GM18870 (cell line): ENCODE data around the gene ARL11.

ENCODE experiments used
- ATAC-seq: cut with Tn5 transposase; IDR thresholded peaks from one replicate; pipeline ENCODE4 v1.9.1; 2021; ENCODE audit warnings: moderate library complexity; ENCODE audit not compliant: unreplicated experiment

ARL11 gene

GRCh38 chr13:49646688-49647087 lies 18.4 kb downstream of the ARL11 start:
- ATAC-seq, result no peak

DNA sequence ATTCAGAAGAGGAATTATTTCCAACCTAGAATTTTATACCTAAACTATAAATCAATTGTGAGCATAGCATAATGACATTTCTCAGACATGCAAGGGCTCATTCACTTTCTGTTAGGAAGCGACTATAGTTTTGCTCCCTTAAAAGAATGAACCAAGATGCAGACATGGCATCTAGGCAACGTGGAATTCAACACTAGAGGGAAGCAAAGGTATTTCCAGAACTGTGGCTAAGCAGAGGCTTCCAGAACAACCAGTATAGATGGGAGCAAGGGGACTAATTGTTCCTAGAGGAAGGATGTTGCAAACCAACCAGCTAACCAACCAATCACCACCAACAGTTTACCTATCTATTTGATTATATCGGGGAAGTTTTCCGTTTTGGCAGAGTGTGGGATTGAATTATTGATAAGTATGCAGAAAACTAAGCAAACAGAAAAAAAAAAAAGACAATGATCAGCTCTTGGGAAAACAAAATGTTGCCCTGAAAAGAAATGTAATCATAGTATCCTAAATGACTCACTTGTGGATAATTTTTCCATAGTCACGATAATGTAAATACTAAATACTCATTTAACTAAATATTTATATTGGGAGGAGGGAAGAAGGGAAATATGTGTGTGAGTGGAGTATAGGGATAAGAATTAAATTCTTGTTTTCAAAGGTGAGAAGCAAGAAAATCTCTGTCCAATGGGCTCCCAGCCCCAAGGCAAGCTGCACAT lies 21.1 kb downstream of the ARL11 start:
- ATAC-seq, result no peak

GRCh38 chr13:49649963-49650312 lies 21.6 kb downstream of the ARL11 start:
- ATAC-seq, result no peak

- ATAC-seq, result no peak
Observed at GRCh38 chr13:49651570-49652354, 23.5 kb downstream of the ARL11 start.

DNA sequence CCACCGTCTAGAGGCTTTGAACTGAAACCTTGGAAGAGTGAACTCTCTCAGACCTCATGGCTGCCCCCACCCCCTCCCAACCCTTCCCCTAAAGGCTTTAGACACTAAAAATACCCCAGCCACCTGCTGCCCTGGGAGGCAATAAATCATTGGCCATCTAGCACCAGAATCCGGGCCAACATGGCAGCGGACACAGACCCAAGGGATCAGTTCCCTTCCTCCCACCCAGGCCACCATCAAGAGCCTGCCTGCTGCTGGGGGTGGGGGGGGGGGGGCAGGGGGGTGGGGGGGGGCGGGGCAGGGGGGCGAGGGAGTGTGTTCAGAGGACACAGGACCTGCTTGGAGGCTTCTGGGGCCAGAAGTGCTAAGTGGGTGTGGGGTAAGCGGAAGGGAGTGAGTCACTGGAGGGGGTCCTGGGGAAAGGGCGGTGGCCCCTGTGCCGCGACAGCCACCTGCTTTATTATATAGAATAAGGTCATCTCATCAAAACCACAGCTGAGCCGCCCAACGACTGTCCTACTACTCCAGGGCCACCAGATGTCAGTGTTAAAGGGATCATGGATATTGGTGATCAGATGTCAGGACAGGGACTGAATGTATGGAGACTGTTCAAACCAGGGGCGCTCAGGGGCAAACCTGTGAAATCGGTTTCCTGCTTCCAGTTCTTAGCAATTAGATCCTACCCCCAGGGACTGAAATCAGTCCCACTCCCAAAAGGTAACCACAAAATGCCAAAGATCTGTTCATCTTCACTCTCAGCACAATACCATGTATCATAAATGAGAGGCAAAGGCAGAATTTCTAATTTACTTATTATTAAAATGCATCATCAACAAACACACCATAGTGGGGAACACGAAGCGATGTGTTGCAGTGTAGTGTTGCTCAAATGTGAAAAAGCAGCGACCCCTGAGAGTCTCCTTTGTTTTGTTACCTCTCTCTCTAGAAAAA lies 24.3 kb downstream of the ARL11 start:
- no peak for ATAC-seq

DNA sequence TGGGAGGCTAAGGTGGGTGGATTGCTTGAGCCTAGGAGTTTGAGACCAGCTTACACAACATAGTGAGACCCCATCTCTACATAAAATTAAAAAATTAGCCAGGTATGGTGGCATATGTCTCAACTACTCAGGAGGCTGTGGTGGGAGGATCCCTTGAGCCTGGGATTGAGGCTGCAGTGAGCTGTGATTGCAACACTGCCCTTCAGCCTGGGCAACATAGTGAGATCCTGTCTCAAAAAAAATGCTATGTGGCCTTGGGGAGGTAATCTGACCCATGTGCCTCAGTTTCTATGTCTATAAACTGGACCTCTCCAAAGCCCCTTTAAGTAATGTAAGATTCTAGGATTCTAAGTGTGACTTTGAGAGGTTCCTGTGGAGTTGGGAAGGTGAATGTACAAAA lies 25.2 kb downstream of the ARL11 start:
- ATAC-seq, result no peak

- ATAC-seq, result no peak
Observed at GRCh38 chr13:49654011-49654410, 25.7 kb downstream of the ARL11 start.

DNA sequence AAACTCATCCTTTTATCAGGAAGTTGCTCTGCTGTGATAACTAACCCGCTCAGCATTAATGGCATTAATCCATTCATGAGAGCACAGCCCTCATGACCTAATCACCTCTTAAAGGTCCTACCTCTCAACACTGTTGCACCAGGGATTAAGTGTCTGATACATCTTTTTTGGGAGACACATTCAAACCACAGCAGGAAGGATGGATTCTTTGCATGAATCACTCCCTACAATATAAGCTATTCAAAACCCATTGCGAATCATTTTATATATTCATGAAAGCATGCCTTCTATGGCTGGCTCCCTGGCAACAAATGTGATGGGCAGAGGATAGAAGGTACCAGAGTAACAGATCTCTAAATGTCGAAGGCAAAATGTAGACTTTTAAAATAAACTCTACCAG lies 27.6 kb downstream of the ARL11 start:
- no peak for ATAC-seq

GRCh38 chr13:49657241-49657641 lies 28.9 kb downstream of the ARL11 start:
- ATAC-seq, result no peak

DNA sequence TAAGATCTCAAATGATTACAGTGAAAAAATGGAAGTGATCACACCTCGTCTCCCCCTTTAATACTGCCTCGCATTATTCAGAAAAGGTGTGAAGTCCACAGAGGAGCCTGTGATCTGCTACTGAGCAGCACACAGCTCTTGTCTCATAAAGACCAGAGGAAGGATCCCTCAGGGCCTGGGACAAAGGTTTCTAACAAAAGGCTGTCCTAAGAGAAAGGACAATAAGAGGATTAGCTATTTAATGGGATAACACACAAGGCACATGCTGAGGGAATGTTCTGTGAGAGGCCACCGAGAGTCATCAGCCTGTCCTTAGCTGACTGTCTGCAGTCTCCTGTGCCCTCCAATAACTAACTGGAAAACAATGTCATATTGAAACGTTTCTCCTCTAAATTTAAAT lies 36.3 kb downstream of the ARL11 start:
- no peak for ATAC-seq

GRCh38 chr13:49667773-49668172 lies 39.5 kb downstream of the ARL11 start:
- no peak for ATAC-seq

DNA sequence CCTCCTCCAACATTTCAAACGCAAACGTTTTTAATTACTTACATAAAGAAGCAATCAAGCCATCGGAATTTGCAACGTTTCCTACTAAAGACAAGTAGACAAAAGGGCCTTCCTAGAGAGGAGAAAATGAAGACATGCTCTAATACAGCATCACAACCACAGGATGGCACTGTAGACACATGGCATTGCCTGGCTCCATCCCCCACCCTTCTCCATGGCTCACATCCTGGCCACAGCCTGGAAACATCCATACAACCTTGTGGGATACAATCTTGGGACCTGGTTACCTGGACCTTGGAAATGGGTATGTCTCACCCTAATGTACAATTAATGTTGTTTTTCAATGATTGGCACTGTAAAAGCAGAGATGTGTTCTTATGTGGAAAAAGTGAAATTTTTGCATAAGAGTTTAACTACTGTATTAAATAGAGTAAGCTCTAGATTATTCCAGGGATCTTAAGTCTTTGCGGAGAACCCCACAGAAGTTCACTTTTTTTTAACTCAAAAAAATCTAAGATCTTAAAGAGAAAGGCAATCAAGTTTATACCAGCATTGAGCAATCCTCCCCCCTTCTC lies 41.5 kb downstream of the ARL11 start:
- ATAC-seq, result no peak

DNA sequence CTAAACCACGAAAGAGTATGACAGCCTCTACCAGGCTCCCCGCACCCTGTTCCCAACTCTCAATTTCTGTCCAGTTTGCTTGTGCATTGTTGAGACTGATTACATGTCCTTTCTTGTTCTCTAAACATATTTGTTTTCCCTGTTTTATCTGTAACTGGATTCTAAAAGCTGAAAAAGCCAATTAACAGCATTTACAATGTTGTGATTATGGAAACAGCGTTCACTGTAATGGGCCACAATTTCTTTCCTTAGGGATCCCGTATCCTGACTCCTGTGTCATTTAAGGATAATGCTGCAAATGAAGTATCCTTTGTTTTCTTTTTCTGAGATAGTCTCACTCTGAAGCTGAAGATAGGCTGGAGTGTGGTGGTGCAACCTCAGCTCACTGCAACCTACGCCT lies 42.5 kb downstream of the ARL11 start:
- no peak for ATAC-seq

DNA sequence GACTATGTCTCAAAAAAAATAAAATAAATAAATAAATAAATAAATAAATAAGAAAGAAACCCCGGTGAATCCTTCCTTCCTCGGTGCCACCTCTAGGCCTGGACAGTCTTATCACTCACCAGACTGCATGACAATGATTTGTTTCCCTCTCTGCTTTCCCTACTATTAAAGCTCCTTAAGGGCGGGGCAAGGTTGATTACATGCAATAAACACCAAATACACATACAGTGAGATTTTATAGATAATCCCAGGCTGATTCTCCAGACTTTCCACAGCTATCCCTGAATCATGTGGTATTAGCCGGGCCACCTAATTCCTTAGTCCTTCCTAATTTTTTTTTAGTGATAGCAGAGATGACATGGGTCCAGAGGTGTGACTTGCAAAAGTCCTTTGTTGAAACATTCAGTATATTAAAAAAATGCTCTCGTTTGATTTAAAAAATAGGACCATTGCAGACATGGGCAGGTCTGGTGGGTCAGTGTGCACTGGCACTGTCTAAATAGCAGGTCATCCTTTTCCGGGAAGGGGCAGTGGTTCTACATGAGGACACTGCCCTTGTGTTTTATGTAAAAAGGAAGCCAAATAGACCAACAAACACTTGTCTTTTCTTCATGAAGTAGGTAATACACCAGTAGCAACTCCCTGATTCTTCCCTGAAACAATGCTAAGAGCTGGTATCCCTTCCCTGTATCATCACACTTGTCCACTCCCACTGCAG lies 48.4 kb downstream of the ARL11 start:
- ATAC-seq, result no peak

GRCh38 chr13:49678191-49678914 lies 50.0 kb downstream of the ARL11 start:
- ATAC-seq, result no peak

GRCh38 chr13:49679246-49679645 lies 50.9 kb downstream of the ARL11 start:
- no peak for ATAC-seq

- no peak for ATAC-seq
Observed at GRCh38 chr13:49681842-49682435, 53.6 kb downstream of the ARL11 start.
